ENCODE results near the gene ATOX1.

DNA sequence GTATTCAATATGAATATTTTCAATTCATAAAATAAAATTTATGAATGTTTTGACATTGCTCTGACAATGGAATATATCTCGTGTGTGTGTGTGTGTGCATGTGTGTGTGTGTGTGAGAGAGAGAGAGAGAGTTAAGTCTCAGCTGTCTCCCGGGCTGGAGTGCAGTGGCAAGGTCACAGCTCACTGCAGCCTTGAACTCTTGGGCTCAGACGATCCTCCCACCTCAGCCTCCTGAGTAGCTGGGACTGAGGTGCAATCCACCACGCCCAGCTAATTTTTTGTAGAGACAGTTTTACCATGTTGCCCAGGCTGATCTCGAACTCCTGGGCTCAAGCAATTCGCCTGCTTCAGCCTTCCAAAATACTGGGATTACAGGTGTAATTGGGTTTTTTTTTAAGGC is 29.4 kb upstream of the ATOX1 start:
- TF ChIP-seq, protein P1, sequence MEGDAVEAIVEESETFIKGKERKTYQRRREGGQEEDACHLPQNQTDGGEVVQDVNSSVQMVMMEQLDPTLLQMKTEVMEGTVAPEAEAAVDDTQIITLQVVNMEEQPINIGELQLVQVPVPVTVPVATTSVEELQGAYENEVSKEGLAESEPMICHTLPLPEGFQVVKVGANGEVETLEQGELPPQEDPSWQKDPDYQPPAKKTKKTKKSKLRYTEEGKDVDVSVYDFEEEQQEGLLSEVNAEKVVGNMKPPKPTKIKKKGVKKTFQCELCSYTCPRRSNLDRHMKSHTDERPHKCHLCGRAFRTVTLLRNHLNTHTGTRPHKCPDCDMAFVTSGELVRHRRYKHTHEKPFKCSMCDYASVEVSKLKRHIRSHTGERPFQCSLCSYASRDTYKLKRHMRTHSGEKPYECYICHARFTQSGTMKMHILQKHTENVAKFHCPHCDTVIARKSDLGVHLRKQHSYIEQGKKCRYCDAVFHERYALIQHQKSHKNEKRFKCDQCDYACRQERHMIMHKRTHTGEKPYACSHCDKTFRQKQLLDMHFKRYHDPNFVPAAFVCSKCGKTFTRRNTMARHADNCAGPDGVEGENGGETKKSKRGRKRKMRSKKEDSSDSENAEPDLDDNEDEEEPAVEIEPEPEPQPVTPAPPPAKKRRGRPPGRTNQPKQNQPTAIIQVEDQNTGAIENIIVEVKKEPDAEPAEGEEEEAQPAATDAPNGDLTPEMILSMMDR (IDR thresholded peaks at IDR 0.05), result no peak
- TF ChIP-seq POLR2A (IDR thresholded peaks at IDR 0.05), result no peak

Measured in vagina (tissue), 2 donors.